ENCODE results near the gene GTPBP1. TPM values are rescaled to one million over a fixed set of nuclear protein-coding genes. Genes with fewer than 3 reads are reported as not detected.

Gene GTPBP1
- total and polyA plus RNA-seq, 2 of the 4 experiments (the other 2 are of a cell fraction), result 12.4 to 29.5 TPM

GRCh38 chr22:38733329-38733723, 27.6 kb downstream of the GTPBP1 start:
- Histone ChIP-seq H3K56ac (ENCODE audit: extremely low read depth, insufficient read depth, low read length) (no peak overlapping the region), H3K4ac (ENCODE audit: low read depth, low read length) (no peak overlapping the region), H2BK120ac (ENCODE audit: low read depth, low read length) (no peak overlapping the region), H2BK20ac (ENCODE audit: low read depth, low read length) (no peak overlapping the region), H2BK5ac (ENCODE audit: low read depth, low read length, poor library complexity, severe bottlenecking) (no peak overlapping the region), H3K4me3 (ENCODE audit: insufficient read depth, low read depth, low read length) (no peak overlapping the region), H2BK15ac (ENCODE audit: low read depth, low read length) (no peak overlapping the region), H3K36me3 (ENCODE audit: control insufficient read depth, insufficient read depth, low read length) (peaks cover 77% of the 10 kb centered on the region), H3K18ac (ENCODE audit: low read depth, low read length) (no peak overlapping the region), H3K23ac (ENCODE audit: low read depth, low read length) (no peak overlapping the region), H4K5ac (ENCODE audit: low read depth, low read length) (no peak overlapping the region), H4K8ac (ENCODE audit: low read depth in 2 of 2, low read length in 2 of 2) (no peak overlapping the region), H3K14ac (replicated peaks; ENCODE audit: low read depth, low read length) (no peak overlapping the region), H3K79me1 (ENCODE audit: low read depth in 1 of 2, low read length in 2 of 2) (peaks cover 0 to 18% of the 10 kb centered on the region in 2 experiments; a peak in 2 of 4 replicates), H3K27me3 (ENCODE audit: control insufficient read depth, insufficient read depth, low read length) (no peaks in the 10 kb centered on the region), H3K4me2 (ENCODE audit: low read depth, low read length) (no peak overlapping the region), H2AK5ac (ENCODE audit: low read depth, low read length) (no peak overlapping the region), H4K20me1 (ENCODE audit: insufficient read depth, low read length) (peaks cover 18% of the 10 kb centered on the region), H3K9me1 (ENCODE audit: insufficient read depth, low read length) (no peaks in the 10 kb centered on the region), H2AFZ (replicated peaks; ENCODE audit: low read length, poor library complexity) (no peak overlapping the region), H3K4me1 (ENCODE audit: control insufficient read depth, insufficient read depth, low read length) (peaks cover 5% of the 10 kb centered on the region), H3K27ac (ENCODE audit: insufficient read depth, low read length) (no peak overlapping the region), H3K9me3 (ENCODE audit: control insufficient read depth, insufficient read depth, low read length) (no peaks in the 10 kb centered on the region), H4K91ac (ENCODE audit: insufficient read depth, low read depth, low read length) (no peak overlapping the region), H2AK9ac (replicated peaks; ENCODE audit: low read depth, low read length, poor library complexity) (peak overlapping the region; percentile 52), H3K9ac (ENCODE audit: low read depth, low read length) (no peak overlapping the region)
- peak; percentile 53 for ATAC-seq (ENCODE audit: low read depth)
- dilution Hi-C loops (cut with HindIII; ENCODE audit: low sequenced_read_pairs, unreplicated experiment), result no loop called here
- no peak for DNase-seq
- POLR2A ChIA-PET (ENCODE audit: unreplicated experiment), result no interaction called here
- WGBS, 2 experiments (ENCODE audit: extremely low coverage in 2 of 2, insufficient read length in 1 of 2), result no CpG with 5 or more reads among the region's 4 CpGs
- CTCF ChIA-PET, result interaction anchor here (2.4 kb wide), 1 partner anchor 9 kb away, joined by 11 read pairs; no protein-coding TSS in a partner anchor
- peak; percentile 34; the same call in 1 of the 2 replicates for TF ChIP-seq RAD21 (IDR thresholded peaks at IDR 0.05; ENCODE audit: low read length)
- TF ChIP-seq FOS (IDR thresholded peaks at IDR 0.05; ENCODE audit: low read depth, low read length), result no peak
- TF ChIP-seq CTCF (conservative IDR thresholded peaks at IDR 0.05; ENCODE audit: low read depth, low read length), result peak; percentile 54
- intact Hi-C loops (cut with micrococcal nuclease), result loop anchor here (1.0 kb wide), 1 partner anchor 33 kb away; no protein-coding TSS in a partner anchor
- in situ Hi-C loops (cut with MboI; ENCODE audit: low sequenced_read_pairs), result no loop called here
- BruUV-seq (replicated peaks), result no TSS peak

All from IMR-90 (cell line).